Smooth muscle cell (in vitro differentiated cells): ENCODE measurements around the gene SH2B3. TPM values are rescaled to one million over a fixed set of nuclear protein-coding genes. Genes with fewer than 3 reads are reported as not detected.
"Not testable (repeated sequence)": the region's sequence is repeated elsewhere in the genome, so short reads cannot be mapped to it uniquely, and the experiment has no call there.

Source experiments
- DNase-seq: peaks from one replicate; lab custom pipeline; 2025; ENCODE audit not compliant: unreplicated experiment; lab: John Stamatoyannopoulos, UW
- H2AFZ ChIP-seq: fragments of 200-600 bp; sonication (generic); 2 replicates; pipeline ENCODE4 v1.6.0; 2016; ENCODE audit warnings: antibody characterized with exemption, low read depth, mild to moderate bottlenecking
- H3F3A ChIP-seq: fragments of 200-600 bp; sonication (generic); 2 replicates; pipeline ENCODE4 v1.6.0; 2017; ENCODE audit warnings: antibody characterized with exemption, low read depth
- H3K27ac ChIP-seq: fragments of 200-600 bp; sonication (generic); 2 replicates; pipeline ENCODE4 v1.5.1; 2016; ENCODE audit warnings: low read depth, mild to moderate bottlenecking
- H3K27me3 ChIP-seq: fragments of 200-600 bp; sonication (generic); 2 replicates; pipeline ENCODE4 v1.6.1; 2016; ENCODE audit warnings: low read depth, mild to moderate bottlenecking
- H3K36me3 ChIP-seq: fragments of 200-600 bp; sonication (generic); 2 replicates; pipeline ENCODE4 v1.5.1; 2016; ENCODE audit warnings: low read depth
- H3K4me1 ChIP-seq: fragments of 200-600 bp; sonication (generic); 2 replicates; pipeline ENCODE4 v1.5.1; 2016; ENCODE audit warnings: low read depth
- H3K4me2 ChIP-seq: fragments of 200-600 bp; sonication (generic); 2 replicates; pipeline ENCODE4 v1.6.0; 2016; ENCODE audit warnings: mild to moderate bottlenecking
- H3K4me3 ChIP-seq: fragments of 200-600 bp; sonication (generic); 2 replicates; pipeline ENCODE4 v1.5.1; 2016; ENCODE audit warnings: mild to moderate bottlenecking
- H3K79me2 ChIP-seq: fragments of 200-600 bp; sonication (generic); 2 replicates; pipeline ENCODE4 v1.6.0; 2016; ENCODE audit warnings: low read depth, mild to moderate bottlenecking
- H3K9ac ChIP-seq: fragments of 200-600 bp; sonication (generic); 2 replicates; pipeline ENCODE4 v1.6.0; 2016; ENCODE audit warnings: low read depth
- H3K9me3 ChIP-seq: fragments of 200-600 bp; sonication (generic); replicated peaks from 2 replicates; pipeline ENCODE4 v1.5.1; 2016; ENCODE audit warnings: low read depth
- H4K20me1 ChIP-seq: fragments of 200-600 bp; sonication (generic); 2 replicates; pipeline ENCODE4 v1.6.0; 2016; ENCODE audit warnings: low read depth
- CTCF ChIP-seq: fragments of 200-600 bp; sonication (generic); IDR thresholded peaks from 2 replicates; pipeline ENCODE4 v1.5.1; 2017; ENCODE audit warnings: borderline replicate concordance, mild to moderate bottlenecking, antibody characterized with exemption; ENCODE audit not compliant: insufficient read depth, poor library complexity, severe bottlenecking
- WGBS: methylation state at CpG from one replicate; pipeline ENCODE4 v1.1.7; 2016; ENCODE audit warnings: low lambda C conversion rate; 5-methylcytosine and 5-hydroxymethylcytosine counted together
- polyA plus RNA-seq: library from polyadenylated mRNA; unstranded; fragments of >200 nt; fragmentation: Nextera tagmentation; extraction: Ambion mirVana; gene quantifications from 2 replicates; pipeline ENCODE4 v1.2.1, GENCODE V29; 2016
- total RNA-seq: library from RNA; depleted of rRNA; stranded (reverse); fragments of >200 nt; gene quantifications from 2 replicates; pipeline ENCODE4 v1.2.3, GENCODE V29; 2014

The SH2B3 gene
- total and polyA plus RNA-seq, 2 experiments from 2014 or later, result 4.7 to 5.2 TPM

- WGBS, result 85% methylated on average over 8 of the region's 8 CpGs
- Histone ChIP-seq H3K4me1 (no peaks in the 10 kb centered on the region), H3K4me2 (no peak overlapping the region), H3F3A (peaks cover 9% of the 10 kb centered on the region), H2AFZ (no peak overlapping the region), H3K36me3 (no peaks in the 10 kb centered on the region), H4K20me1 (no peaks in the 10 kb centered on the region), H3K4me3 (no peak overlapping the region), H3K9ac (no peak overlapping the region), H3K27ac (no peak overlapping the region), H3K79me2 (no peaks in the 10 kb centered on the region), H3K27me3 (no peaks in the 10 kb centered on the region), H3K9me3 (no peaks in the 10 kb centered on the region)
- no peak for DNase-seq
- no peak for TF ChIP-seq CTCF
Measured at GRCh38 chr12:111395336-111396187, 10.2 kb upstream of the SH2B3 start.

GRCh38 chr12:111396271-111396670 is 9.5 kb upstream of the SH2B3 start:
- H3K27me3 ChIP-seq, DNase-seq, H3K79me2 ChIP-seq, H3K4me2 ChIP-seq, H3K9ac ChIP-seq, H2AFZ ChIP-seq, H3K36me3 ChIP-seq, H3F3A ChIP-seq, H3K4me3 ChIP-seq, H3K9me3 ChIP-seq, H3K27ac ChIP-seq, H4K20me1 ChIP-seq, H3K4me1 ChIP-seq: not testable (repeated sequence)
- 95% methylated on average over 7 of the region's 7 CpGs for WGBS

GRCh38 chr12:111396726-111397445 is 8.8 kb upstream of the SH2B3 start:
- Histone ChIP-seq H3K27ac (no peak overlapping the region), H3K36me3 (no peaks in the 10 kb centered on the region), H2AFZ (no peak overlapping the region), H3K4me3 (peak overlapping the region; percentile 23), H3F3A (peaks cover 14% of the 10 kb centered on the region), H4K20me1 (no peaks in the 10 kb centered on the region), H3K27me3 (no peaks in the 10 kb centered on the region), H3K79me2 (no peaks in the 10 kb centered on the region), H3K4me1 (no peaks in the 10 kb centered on the region), H3K9me3 (no peaks in the 10 kb centered on the region), H3K4me2 (peak overlapping the region; percentile 71), H3K9ac (no peak overlapping the region)
- DNase-seq, result peak; percentile 80
- peak; percentile 99 for TF ChIP-seq CTCF
- WGBS, result 12% methylated on average over 28 of the region's 34 CpGs

GRCh38 chr12:111398530-111398929 is 7.2 kb upstream of the SH2B3 start:
- no peak for DNase-seq
- no peak overlapping the region for H3K4me2 ChIP-seq
- H3K4me1 ChIP-seq, result no peaks in the 10 kb centered on the region
- no peak for TF ChIP-seq CTCF
- H3K27ac ChIP-seq, result peak overlapping the region; percentile 62
- no peaks in the 10 kb centered on the region for H3K9me3 ChIP-seq
- no peak overlapping the region for H2AFZ ChIP-seq
- no peak overlapping the region for H3K4me3 ChIP-seq
- H3K27me3 ChIP-seq, result no peaks in the 10 kb centered on the region
- H4K20me1 ChIP-seq, result no peaks in the 10 kb centered on the region
- H3K9ac ChIP-seq, result no peak overlapping the region
- no peaks in the 10 kb centered on the region for H3K79me2 ChIP-seq
- peaks cover 22% of the 10 kb centered on the region for H3F3A ChIP-seq
- no peaks in the 10 kb centered on the region for H3K36me3 ChIP-seq
- 23% methylated on average over 4 of the region's 4 CpGs for WGBS

- H3K4me3 ChIP-seq, H3K9me3 ChIP-seq, H3K27me3 ChIP-seq, H4K20me1 ChIP-seq, H2AFZ ChIP-seq, H3K36me3 ChIP-seq, H3K4me1 ChIP-seq, DNase-seq, H3K79me2 ChIP-seq, H3K4me2 ChIP-seq, H3K27ac ChIP-seq, H3K9ac ChIP-seq: not testable (repeated sequence)
- 97% methylated on average over 9 of the region's 9 CpGs for WGBS
- peaks cover 22% of the 10 kb centered on the region for H3F3A ChIP-seq
Measured at GRCh38 chr12:111399741-111400404, 5.8 kb upstream of the SH2B3 start.
